Measurements from ENCODE around the gene ZBTB3. TPM values are rescaled to one million over a fixed set of nuclear protein-coding genes. Genes with fewer than 3 reads are reported as not detected.
"Not testable (repeated sequence)": the region's sequence is repeated elsewhere in the genome, so short reads cannot be mapped to it uniquely, and the experiment has no call there.

ZBTB3 gene
- total RNA-seq, 1 experiment from 2014 or later = 43.4 TPM

- H4K5ac ChIP-seq (ENCODE audit: insufficient read length, low read depth, low read length) = no peak overlapping the region
- no peaks in the 10 kb centered on the region for H3K4me1 ChIP-seq (ENCODE audit: insufficient read depth, low read length)
- H3K18ac ChIP-seq (ENCODE audit: insufficient read length, low read depth, low read length) = no peak overlapping the region
- no CpG with 5 or more reads among the region's 2 CpGs for WGBS (ENCODE audit: extremely low coverage, insufficient read length, low lambda C conversion rate)
- H3K23me2 ChIP-seq (ENCODE audit: insufficient read length, low read depth, low read length, poor library complexity, severe bottlenecking) = peaks cover 11% of the 10 kb centered on the region
- H3K79me2 ChIP-seq (ENCODE audit: insufficient read depth, low read length) = peaks cover 7% of the 10 kb centered on the region; the same call in 1 of the 2 replicates
- H3K27ac Mint-ChIP-seq = no peak overlapping the region
- no peak overlapping the region for H3K56ac ChIP-seq (ENCODE audit: insufficient read length, low read depth, low read length)
- no peak overlapping the region for H3K4me3 Mint-ChIP-seq
- no peaks in the 10 kb centered on the region for H3K9me3 ChIP-seq (ENCODE audit: control insufficient read depth, low read depth, low read length)
- peak; percentile 53; the same call in 2 of the 3 replicates for TF ChIP-seq CTCF (conservative IDR thresholded peaks at IDR 0.05)
- H3K23ac ChIP-seq (ENCODE audit: insufficient read length, low read depth, low read length) = no peak overlapping the region
- H4K8ac ChIP-seq (replicated peaks; ENCODE audit: insufficient read length, low read depth, low read length) = no peak overlapping the region
- H3K27me3 ChIP-seq (ENCODE audit: insufficient read depth, low read length) = no peaks in the 10 kb centered on the region
- H3K4ac ChIP-seq (ENCODE audit: low read depth, low read length) = no peak overlapping the region
- no peaks in the 10 kb centered on the region for H3K9me3 Mint-ChIP-seq
- no peak overlapping the region for H2BK12ac ChIP-seq (ENCODE audit: insufficient read length, low read depth, low read length)
- DNase-seq = no peak
- H2BK15ac ChIP-seq (ENCODE audit: low read depth, low read length) = no peak overlapping the region
- H3K9ac ChIP-seq (ENCODE audit: extremely low read depth, insufficient read length, low read length) = no peak overlapping the region
- no peaks in the 10 kb centered on the region for H4K20me1 ChIP-seq (ENCODE audit: control insufficient read depth, insufficient read depth, insufficient read length)
- peaks cover 3 to 9% of the 10 kb centered on the region in 2 experiments for H3K4me1 Mint-ChIP-seq
- H3K27ac ChIP-seq (ENCODE audit: insufficient read length, low read depth, low read length) = no peak overlapping the region
- H3K14ac ChIP-seq (ENCODE audit: insufficient read depth, low read length) = no peak overlapping the region
- no peak overlapping the region for H4K91ac ChIP-seq (ENCODE audit: insufficient read length, low read depth, low read length)
- no peak overlapping the region for H2AK5ac ChIP-seq (ENCODE audit: insufficient read length, low read length)
- peaks cover 13 to 41% (median 31%) of the 10 kb centered on the region in 3 experiments; a peak in 6 of 7 replicates for H3K36me3 Mint-ChIP-seq (ENCODE audit: insufficient read depth in 1 of 3, low read depth in 3 of 3)
- H3T11ph ChIP-seq (ENCODE audit: low read length) = no peak overlapping the region
- no peak overlapping the region for H2BK120ac ChIP-seq (ENCODE audit: low read depth, low read length, poor library complexity, severe bottlenecking)
- no peak overlapping the region for H3K4me2 ChIP-seq (ENCODE audit: insufficient read depth, insufficient read length, low read length)
- H2BK20ac ChIP-seq (ENCODE audit: low read depth, low read length, poor library complexity, severe bottlenecking) = no peak overlapping the region
- H3K79me1 ChIP-seq (ENCODE audit: insufficient read depth, low read depth, low read length, poor library complexity, severe bottlenecking) = no peaks in the 10 kb centered on the region
- no peak overlapping the region for H2AFZ ChIP-seq (ENCODE audit: low read length)
- no peaks in the 10 kb centered on the region for H3K27me3 Mint-ChIP-seq (ENCODE audit: low read depth)
- no peak overlapping the region for H2BK5ac ChIP-seq (ENCODE audit: insufficient read length, low read length)
Observed at GRCh38 chr11:62732830-62733229, 21.1 kb downstream of the ZBTB3 start.

- H4K20me1 ChIP-seq (ENCODE audit: control insufficient read depth, insufficient read depth, insufficient read length); H4K8ac ChIP-seq (replicated peaks; ENCODE audit: insufficient read length, low read depth, low read length); H3K9me3 Mint-ChIP-seq; H2BK5ac ChIP-seq (ENCODE audit: insufficient read length, low read length); H3K18ac ChIP-seq (ENCODE audit: insufficient read length, low read depth, low read length); H4K5ac ChIP-seq (ENCODE audit: insufficient read length, low read depth, low read length); H2BK120ac ChIP-seq (ENCODE audit: low read depth, low read length, poor library complexity, severe bottlenecking); H2AK5ac ChIP-seq (ENCODE audit: insufficient read length, low read length); H3K56ac ChIP-seq (ENCODE audit: insufficient read length, low read depth, low read length); H2BK15ac ChIP-seq (ENCODE audit: low read depth, low read length); H3K79me1 ChIP-seq (ENCODE audit: insufficient read depth, low read depth, low read length, poor library complexity, severe bottlenecking); H3K4ac ChIP-seq (ENCODE audit: low read depth, low read length); H4K91ac ChIP-seq (ENCODE audit: insufficient read length, low read depth, low read length); H3K14ac ChIP-seq (ENCODE audit: insufficient read depth, low read length); H3K27ac ChIP-seq (ENCODE audit: insufficient read length, low read depth, low read length); H3K23ac ChIP-seq (ENCODE audit: insufficient read length, low read depth, low read length); H2AFZ ChIP-seq (ENCODE audit: low read length); H3K27ac Mint-ChIP-seq; H3K9ac ChIP-seq (ENCODE audit: extremely low read depth, insufficient read length, low read length); H3K4me1 ChIP-seq (ENCODE audit: insufficient read depth, low read length); H3K27me3 Mint-ChIP-seq (ENCODE audit: low read depth); H2BK20ac ChIP-seq (ENCODE audit: low read depth, low read length, poor library complexity, severe bottlenecking); DNase-seq; H3K4me2 ChIP-seq (ENCODE audit: insufficient read depth, insufficient read length, low read length); H3T11ph ChIP-seq (ENCODE audit: low read length); H3K9me3 ChIP-seq (ENCODE audit: control insufficient read depth, low read depth, low read length); H2BK12ac ChIP-seq (ENCODE audit: insufficient read length, low read depth, low read length); H3K27me3 ChIP-seq (ENCODE audit: insufficient read depth, low read length): not testable (repeated sequence)
- Mint-ChIP-seq H3K4me1 (peaks cover 12 to 17% of the 10 kb centered on the region in 2 experiments), H3K4me3 (peak overlapping the region; percentile 89 to 95), H3K36me3 (ENCODE audit: insufficient read depth in 1 of 3, low read depth in 3 of 3) (peaks cover 13 to 35% (median 26%) of the 10 kb centered on the region in 3 experiments)
- Histone ChIP-seq H3K23me2 (ENCODE audit: insufficient read length, low read depth, low read length, poor library complexity, severe bottlenecking) (peaks cover 25% of the 10 kb centered on the region), H3K79me2 (ENCODE audit: insufficient read depth, low read length) (peaks cover 23% of the 10 kb centered on the region)
- no CpG with 5 or more reads among the region's 14 CpGs for WGBS (ENCODE audit: extremely low coverage, insufficient read length, low lambda C conversion rate)
Observed at GRCh38 chr11:62730076-62730475, 23.9 kb downstream of the ZBTB3 start.
